ENCODE results near the gene HS6ST3. TPM values are rescaled to one million over a fixed set of nuclear protein-coding genes. Genes with fewer than 3 reads are reported as not detected.

Gene HS6ST3
- total and polyA plus RNA-seq, 8 donors, result 0.03 to 0.15 (median 0.10) TPM

DNA sequence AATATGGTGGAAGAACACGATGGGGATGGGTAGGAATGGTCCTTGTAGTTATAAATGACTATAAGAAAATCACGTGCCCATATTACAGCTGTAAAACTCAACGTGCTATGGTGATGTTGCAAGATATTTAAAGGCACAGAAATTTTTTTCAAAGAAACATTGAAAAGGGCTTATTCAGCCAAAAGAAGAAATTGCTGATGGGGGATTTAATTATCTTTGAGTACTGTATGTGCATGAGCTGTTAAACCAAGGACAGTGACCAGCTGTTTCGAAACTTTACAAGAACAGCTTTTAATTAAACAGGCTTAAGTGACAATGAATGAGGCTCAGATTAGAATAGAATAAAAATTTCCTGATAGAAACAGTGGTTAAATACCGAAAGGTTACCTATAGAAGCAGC lies 339.0 kb downstream of the HS6ST3 start:
- Histone ChIP-seq H3K4me1 (no peaks in the 10 kb centered on the region), H3K9me3 (no peaks in the 10 kb centered on the region), H3K36me3 (no peaks in the 10 kb centered on the region), H3K27me3 (no peaks in the 10 kb centered on the region), H3K27ac (no peak overlapping the region), H3K4me3 (no peak overlapping the region)
- TF ChIP-seq, protein P1, sequence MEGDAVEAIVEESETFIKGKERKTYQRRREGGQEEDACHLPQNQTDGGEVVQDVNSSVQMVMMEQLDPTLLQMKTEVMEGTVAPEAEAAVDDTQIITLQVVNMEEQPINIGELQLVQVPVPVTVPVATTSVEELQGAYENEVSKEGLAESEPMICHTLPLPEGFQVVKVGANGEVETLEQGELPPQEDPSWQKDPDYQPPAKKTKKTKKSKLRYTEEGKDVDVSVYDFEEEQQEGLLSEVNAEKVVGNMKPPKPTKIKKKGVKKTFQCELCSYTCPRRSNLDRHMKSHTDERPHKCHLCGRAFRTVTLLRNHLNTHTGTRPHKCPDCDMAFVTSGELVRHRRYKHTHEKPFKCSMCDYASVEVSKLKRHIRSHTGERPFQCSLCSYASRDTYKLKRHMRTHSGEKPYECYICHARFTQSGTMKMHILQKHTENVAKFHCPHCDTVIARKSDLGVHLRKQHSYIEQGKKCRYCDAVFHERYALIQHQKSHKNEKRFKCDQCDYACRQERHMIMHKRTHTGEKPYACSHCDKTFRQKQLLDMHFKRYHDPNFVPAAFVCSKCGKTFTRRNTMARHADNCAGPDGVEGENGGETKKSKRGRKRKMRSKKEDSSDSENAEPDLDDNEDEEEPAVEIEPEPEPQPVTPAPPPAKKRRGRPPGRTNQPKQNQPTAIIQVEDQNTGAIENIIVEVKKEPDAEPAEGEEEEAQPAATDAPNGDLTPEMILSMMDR (IDR thresholded peaks at IDR 0.05), result no peak
- intact Hi-C loops (cut with DNase I), result no loop called here
- ATAC-seq, result no peak
- peak in 2 of 4 donors; percentile 17 to 70 for DNase-seq

DNA sequence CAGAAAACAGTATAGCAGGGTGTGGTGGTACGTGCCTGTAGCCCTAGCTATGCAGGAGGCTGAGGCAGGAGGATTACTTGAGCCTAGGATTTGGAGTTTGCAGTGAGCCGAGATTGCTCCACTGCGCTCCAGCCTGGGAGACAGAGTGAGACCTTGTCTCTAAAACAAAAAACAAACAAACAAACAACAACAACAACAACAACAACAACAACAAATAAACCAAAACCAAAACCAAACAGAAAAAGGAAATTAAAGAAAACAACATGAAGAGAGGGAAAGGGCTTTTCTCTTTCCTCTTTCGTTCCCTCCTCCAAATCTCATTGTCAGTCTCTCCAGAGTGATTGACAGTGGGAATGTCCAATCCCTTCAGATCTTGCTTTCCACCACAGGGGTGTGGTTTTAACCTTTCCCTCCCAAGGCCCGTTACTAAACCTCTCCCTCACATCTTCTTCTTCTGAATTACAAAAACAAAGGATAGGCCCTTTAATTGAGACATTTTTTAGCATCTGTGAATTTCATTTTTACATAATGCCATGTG lies 341.2 kb downstream of the HS6ST3 start:
- H3K9me3 ChIP-seq, result no peaks in the 10 kb centered on the region
- TF ChIP-seq, protein P1 (IDR thresholded peaks at IDR 0.05), result no peak
- intact Hi-C loops (cut with DNase I), result no loop called here
- H3K36me3 ChIP-seq, result no peaks in the 10 kb centered on the region
- no peak overlapping the region for H3K4me3 ChIP-seq
- no peaks in the 10 kb centered on the region for H3K4me1 ChIP-seq
- ATAC-seq, result no peak
- H3K27ac ChIP-seq, result no peak overlapping the region
- DNase-seq, result no peak
- H3K27me3 ChIP-seq, result no peaks in the 10 kb centered on the region

- Histone ChIP-seq H3K4me3 (no peak overlapping the region), H3K4me1 (no peaks in the 10 kb centered on the region), H3K27me3 (no peaks in the 10 kb centered on the region), H3K36me3 (no peaks in the 10 kb centered on the region), H3K9me3 (no peaks in the 10 kb centered on the region), H3K27ac (no peak overlapping the region)
- ATAC-seq (no peak), DNase-seq (no peak)
- intact Hi-C loops (cut with DNase I), result no loop called here
- TF ChIP-seq, protein P1 (IDR thresholded peaks at IDR 0.05), result no peak
Measured at GRCh38 chr13:96444676-96445075, 354.8 kb downstream of the HS6ST3 start.

DNA sequence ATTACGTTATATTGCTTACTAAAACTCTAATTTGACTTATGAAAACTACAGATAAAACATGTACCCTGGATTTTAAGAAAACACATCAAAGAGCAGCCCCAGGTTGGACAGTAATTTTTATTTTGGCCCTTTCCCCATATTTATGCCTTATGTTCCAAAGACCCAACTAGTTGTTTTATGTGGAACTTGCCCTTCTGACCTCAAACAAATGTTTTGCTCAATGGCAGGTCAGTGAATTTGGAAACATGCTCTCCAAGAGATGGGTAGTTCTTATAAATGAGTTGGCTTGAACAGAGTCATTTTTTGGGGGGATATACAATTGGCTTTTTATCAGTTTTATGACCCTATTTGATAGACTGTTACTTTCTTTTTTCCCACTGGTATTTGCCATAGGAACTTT lies 360.0 kb downstream of the HS6ST3 start:
- TF ChIP-seq, protein P1 (IDR thresholded peaks at IDR 0.05), result no peak
- Histone ChIP-seq H3K27me3 (no peaks in the 10 kb centered on the region), H3K4me3 (no peak overlapping the region), H3K4me1 (no peaks in the 10 kb centered on the region), H3K9me3 (no peaks in the 10 kb centered on the region), H3K27ac (no peak overlapping the region), H3K36me3 (no peaks in the 10 kb centered on the region)
- intact Hi-C loops (cut with DNase I), result no loop called here
- DNase-seq, result peak in 2 of 4 donors; percentile 16 to 36
- ATAC-seq, result no peak

DNA sequence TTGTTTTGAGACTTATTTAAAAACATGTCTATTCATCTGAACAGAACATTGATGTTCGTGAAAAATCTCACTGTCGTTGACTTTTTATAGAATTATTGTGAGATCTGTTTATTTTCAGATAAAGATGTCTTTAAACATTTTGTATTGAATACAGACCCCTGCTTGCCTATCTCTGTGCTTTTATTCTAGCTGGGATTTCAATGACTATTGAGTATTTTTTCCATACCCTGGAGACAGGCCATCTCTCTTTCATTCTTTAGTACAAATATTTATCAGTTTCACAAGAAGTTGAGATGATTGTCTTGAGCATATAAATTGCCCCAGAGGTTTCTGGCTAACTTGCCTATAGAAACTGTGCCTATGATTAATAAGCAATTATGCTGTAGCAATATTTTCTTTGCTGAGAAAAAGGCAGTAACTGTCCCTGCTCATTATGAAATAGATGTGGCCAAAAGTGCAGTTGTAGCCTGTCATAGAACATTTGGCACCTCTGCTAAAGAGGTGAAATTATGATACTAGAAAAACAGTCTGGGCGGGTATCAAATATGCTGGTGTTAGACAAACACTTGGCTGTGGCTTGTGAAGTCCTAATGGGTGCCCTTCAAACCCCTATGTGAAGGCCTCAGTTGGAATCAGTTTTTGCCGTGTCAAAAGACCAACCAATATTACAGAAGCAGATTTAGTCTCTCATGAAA lies 360.6 kb downstream of the HS6ST3 start:
- TF ChIP-seq, protein P1 (IDR thresholded peaks at IDR 0.05), result no peak
- intact Hi-C loops (cut with DNase I), result no loop called here
- peak in 2 of 4 donors; percentile 30 to 59 for DNase-seq
- H3K27me3 ChIP-seq, result no peaks in the 10 kb centered on the region
- H3K27ac ChIP-seq, result no peak overlapping the region
- no peak overlapping the region for H3K4me3 ChIP-seq
- H3K9me3 ChIP-seq, result no peaks in the 10 kb centered on the region
- no peak for ATAC-seq
- H3K36me3 ChIP-seq, result no peaks in the 10 kb centered on the region
- no peaks in the 10 kb centered on the region for H3K4me1 ChIP-seq
